Transverse colon (tissue), 4 donors: Measurements from ENCODE around the gene GFRA1. TPM values are rescaled to one million over a fixed set of nuclear protein-coding genes. Genes with fewer than 3 reads are reported as not detected.

Source experiments
- DNase-seq: peaks from one replicate; pipeline ENCODE4 v3.0.0-alpha.2; 2019
- H3K27ac ChIP-seq, 4 donors: fragments of 200-600 bp; sonication (generic); 2 replicates each; pipeline ENCODE4 v1.5.1; 2016 to 2018; ENCODE audit warnings: inconsistent platforms in 4 of 4
- H3K27me3 ChIP-seq: fragments of 200-600 bp; sonication (generic); 2 replicates; pipeline ENCODE4 v1.5.1; 2017; ENCODE audit warnings: inconsistent platforms
- H3K36me3 ChIP-seq, 4 donors: fragments of 200-600 bp; sonication (generic); 2 replicates each; pipeline ENCODE4 v1.5.1; 2017 to 2019; ENCODE audit warnings: inconsistent platforms in 4 of 4
- H3K4me1 ChIP-seq, 4 donors: fragments of 200-600 bp; sonication (generic); 2 replicates each; pipeline ENCODE4 v1.5.1; 2017 to 2020; ENCODE audit warnings: inconsistent platforms in 4 of 4
- H3K4me3 ChIP-seq, 4 donors: fragments of 200-600 bp; sonication (generic); 1 replicate in 1 of 4; 2 replicates in 3 of 4; pipeline versions ENCODE4 v1.5.1 to v1.6.1; 2017 to 2019; ENCODE audit warnings: inconsistent platforms in 4 of 4
- H3K9me3 ChIP-seq, 2 donors: fragments of 200-600 bp; sonication (generic); 2 replicates each; pipeline ENCODE4 v1.5.1; 2017 to 2019; ENCODE audit warnings: inconsistent platforms in 2 of 2
- EP300 ChIP-seq: sonication (generic); formaldehyde crosslinking; IDR thresholded peaks from one replicate; pipeline ENCODE4 v1.6.1; 2017; ENCODE audit warnings: antibody characterized with exemption, low read depth
- POLR2A ChIP-seq: fragments of 450-650 bp; IDR thresholded peaks from one replicate; pipeline ENCODE4 v1.6.1; 2016; ENCODE audit warnings: antibody characterized with exemption, mild to moderate bottlenecking, moderate library complexity
- POLR2AphosphoS5 ChIP-seq, 3 donors: sonication (generic); formaldehyde crosslinking; IDR thresholded peaks; one replicate each; pipeline ENCODE4 v1.6.1; 2016; ENCODE audit warnings: antibody characterized with exemption in 3 of 3
- WGBS, 2 donors: methylation state at CpG; one replicate each; pipeline ENCODE4 v1.1.5; 2018; ENCODE audit warnings: low coverage in 1 of 2; 5-methylcytosine and 5-hydroxymethylcytosine counted together
- in situ Hi-C, 4 donors: fragments of 200-750 bp; cut with MboI; loops; one replicate each; pipeline versions ENCODE4 v1.15.0 to v1.15.1; 2017; ENCODE audit warnings: low sequenced_read_pairs in 3 of 4, low pct_ligation_motif_present in 1 of 4, low pct_unique_long_range_greater_than_20kb in 1 of 4
- intact Hi-C: fragments of 100-400 bp; cut with DNase I; formaldehyde crosslinking; loops from one replicate; pipeline ENCODE4 v1.15.1; 2023; ENCODE audit warnings: low total_unique reads
- total RNA-seq, 4 donors: library from RNA; depleted of rRNA; stranded (reverse); fragments of >200 nt; gene quantifications; one replicate each; pipeline ENCODE4 v1.1.0, GENCODE V29; 2016
- TF ChIP-seq, protein P1 (sequence below), 5 experiments: fragments of 200-600 bp in 3 of 5; fragments of 450-650 bp in 2 of 5; sonication (generic) in 3 of 5; IDR thresholded peaks; 1 replicate in 2 of 5; 2 replicates in 3 of 5; pipeline ENCODE4 v1.5.1; 2016 to 2017; ENCODE audit warnings: antibody characterized with exemption in 5 of 5, inconsistent platforms in 3 of 5, mild to moderate bottlenecking in 2 of 5, moderate library complexity in 1 of 5

The GFRA1 gene
- total RNA-seq, 4 donors from 2014 or later = 12.0 to 32.8 (median 17.3) TPM

- no peaks in the 10 kb centered on the region for H3K36me3 ChIP-seq
- H3K27me3 ChIP-seq = no peaks in the 10 kb centered on the region
- WGBS, 2 donors = 84% methylated on average over 9 of the region's 9 CpGs; no CpG with 5 or more reads in 1 of the 2 donors
- TF ChIP-seq POLR2AphosphoS5 (IDR thresholded peaks at IDR 0.05) = no peak
- TF ChIP-seq EP300 = no peak
- no peak for TF ChIP-seq POLR2A
- TF ChIP-seq, protein P1, sequence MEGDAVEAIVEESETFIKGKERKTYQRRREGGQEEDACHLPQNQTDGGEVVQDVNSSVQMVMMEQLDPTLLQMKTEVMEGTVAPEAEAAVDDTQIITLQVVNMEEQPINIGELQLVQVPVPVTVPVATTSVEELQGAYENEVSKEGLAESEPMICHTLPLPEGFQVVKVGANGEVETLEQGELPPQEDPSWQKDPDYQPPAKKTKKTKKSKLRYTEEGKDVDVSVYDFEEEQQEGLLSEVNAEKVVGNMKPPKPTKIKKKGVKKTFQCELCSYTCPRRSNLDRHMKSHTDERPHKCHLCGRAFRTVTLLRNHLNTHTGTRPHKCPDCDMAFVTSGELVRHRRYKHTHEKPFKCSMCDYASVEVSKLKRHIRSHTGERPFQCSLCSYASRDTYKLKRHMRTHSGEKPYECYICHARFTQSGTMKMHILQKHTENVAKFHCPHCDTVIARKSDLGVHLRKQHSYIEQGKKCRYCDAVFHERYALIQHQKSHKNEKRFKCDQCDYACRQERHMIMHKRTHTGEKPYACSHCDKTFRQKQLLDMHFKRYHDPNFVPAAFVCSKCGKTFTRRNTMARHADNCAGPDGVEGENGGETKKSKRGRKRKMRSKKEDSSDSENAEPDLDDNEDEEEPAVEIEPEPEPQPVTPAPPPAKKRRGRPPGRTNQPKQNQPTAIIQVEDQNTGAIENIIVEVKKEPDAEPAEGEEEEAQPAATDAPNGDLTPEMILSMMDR (IDR thresholded peaks at IDR 0.05) = no peak
- in situ Hi-C loops (no loop called here), intact Hi-C loops (no loop called here)
- no peak overlapping the region for H3K4me3 ChIP-seq
- no peaks in the 10 kb centered on the region for H3K9me3 ChIP-seq
- no peak for DNase-seq
- H3K4me1 ChIP-seq = no peaks in the 10 kb centered on the region
- H3K27ac ChIP-seq = no peak overlapping the region
Measured at GRCh38 chr10:116079355-116079754, 193.7 kb downstream of the GFRA1 start.

DNA sequence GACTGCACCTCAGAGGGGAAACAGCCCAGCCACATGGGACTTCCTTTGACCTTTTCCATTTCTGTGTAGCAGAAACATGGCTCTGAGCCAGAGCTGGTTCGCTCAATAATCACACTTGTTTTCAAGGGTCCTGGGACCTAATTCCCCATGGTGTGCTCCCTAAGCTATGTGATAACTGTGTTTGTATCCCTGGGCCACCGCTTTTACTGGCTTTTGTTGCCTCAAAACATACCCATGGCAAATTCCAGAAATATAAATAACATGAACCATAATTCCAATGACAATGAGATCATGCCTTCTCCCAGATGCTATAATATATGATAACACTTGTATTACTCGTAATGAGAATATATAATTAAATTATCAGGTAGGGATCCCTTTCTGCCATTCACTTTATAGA is 196.4 kb downstream of the GFRA1 start:
- Histone ChIP-seq H3K36me3 (no peaks in the 10 kb centered on the region), H3K27me3 (no peaks in the 10 kb centered on the region), H3K4me1 (no peaks in the 10 kb centered on the region), H3K9me3 (no peaks in the 10 kb centered on the region), H3K4me3 (no peak overlapping the region), H3K27ac (no peak overlapping the region)
- intact Hi-C loops (no loop called here), in situ Hi-C loops (no loop called here)
- no peak for DNase-seq
- TF ChIP-seq POLR2AphosphoS5 (IDR thresholded peaks at IDR 0.05) (no peak), POLR2A (no peak), EP300 (no peak)
- TF ChIP-seq, protein P1 (IDR thresholded peaks at IDR 0.05) = no peak
- WGBS, 2 donors = 77% methylated on average over 3 of the region's 3 CpGs

GRCh38 chr10:116073510-116073909 is 199.5 kb downstream of the GFRA1 start:
- WGBS, 2 donors = 58 to 79% methylated on average over 7 of the region's 7 CpGs
- Histone ChIP-seq H3K36me3 (no peaks in the 10 kb centered on the region), H3K27ac (no peak overlapping the region), H3K9me3 (no peaks in the 10 kb centered on the region), H3K4me1 (no peaks in the 10 kb centered on the region), H3K4me3 (no peak overlapping the region), H3K27me3 (no peaks in the 10 kb centered on the region)
- intact Hi-C loops = no loop called here
- in situ Hi-C loops = no loop called here
- no peak for DNase-seq
- TF ChIP-seq, protein P1 (IDR thresholded peaks at IDR 0.05) = no peak
- TF ChIP-seq EP300 = no peak

GRCh38 chr10:116073001-116073400 is 200.0 kb downstream of the GFRA1 start:
- WGBS, 2 donors = 59 to 67% methylated on average over 5 of the region's 5 CpGs
- in situ Hi-C loops = no loop called here
- Histone ChIP-seq H3K4me3 (no peak overlapping the region), H3K27me3 (no peaks in the 10 kb centered on the region), H3K27ac (peak overlapping the region in 1 of 4 donors; percentile 21), H3K9me3 (no peaks in the 10 kb centered on the region), H3K4me1 (no peaks in the 10 kb centered on the region), H3K36me3 (no peaks in the 10 kb centered on the region)
- TF ChIP-seq POLR2A (no peak), EP300 (no peak), POLR2AphosphoS5 (IDR thresholded peaks at IDR 0.05) (no peak)
- TF ChIP-seq, protein P1 (IDR thresholded peaks at IDR 0.05) = no peak
- DNase-seq = no peak
- intact Hi-C loops = no loop called here
